Left ventricle myocardium superior (tissue), 1 donor: ENCODE data around the gene EAF1. TPM values are rescaled to one million over a fixed set of nuclear protein-coding genes. Genes with fewer than 3 reads are reported as not detected.
A peak's percentile ranks its signal among the peaks of the same experiment; 100 is the strongest.
"Not testable (repeated sequence)": the region's sequence is repeated elsewhere in the genome, so short reads cannot be mapped to it uniquely, and the experiment has no call there.

Experiments
- ATAC-seq: fragments of 200-7000 bp; cut with Tn5 transposase; one replicate; pipeline ENCODE4 v1.9.1; 2020; ENCODE audit warnings: mild to moderate bottlenecking, moderate library complexity
- DNase-seq: peaks from one replicate; pipeline ENCODE4 v3.0.0-alpha.2; 2020
- intact Hi-C: fragments of 100-400 bp; cut with micrococcal nuclease; formaldehyde crosslinking; loops from one replicate; pipeline ENCODE4 v1.11.0; 2022
- total RNA-seq: library from RNA; stranded (reverse); fragmentation: NEBNext Ultra II Directional; extraction: Animal tissue kit (Norgen Biotek cat#: 25700); gene quantifications from one replicate; pipeline ENCODE4 v1.2.1, GENCODE V29; 2021
- donor health status: DM: no; HTN: yes; CAD: no; lungs with severe emphysema.

The EAF1 gene
- total RNA-seq, 1 donor from 2014 or later: 7.0 TPM

DNA sequence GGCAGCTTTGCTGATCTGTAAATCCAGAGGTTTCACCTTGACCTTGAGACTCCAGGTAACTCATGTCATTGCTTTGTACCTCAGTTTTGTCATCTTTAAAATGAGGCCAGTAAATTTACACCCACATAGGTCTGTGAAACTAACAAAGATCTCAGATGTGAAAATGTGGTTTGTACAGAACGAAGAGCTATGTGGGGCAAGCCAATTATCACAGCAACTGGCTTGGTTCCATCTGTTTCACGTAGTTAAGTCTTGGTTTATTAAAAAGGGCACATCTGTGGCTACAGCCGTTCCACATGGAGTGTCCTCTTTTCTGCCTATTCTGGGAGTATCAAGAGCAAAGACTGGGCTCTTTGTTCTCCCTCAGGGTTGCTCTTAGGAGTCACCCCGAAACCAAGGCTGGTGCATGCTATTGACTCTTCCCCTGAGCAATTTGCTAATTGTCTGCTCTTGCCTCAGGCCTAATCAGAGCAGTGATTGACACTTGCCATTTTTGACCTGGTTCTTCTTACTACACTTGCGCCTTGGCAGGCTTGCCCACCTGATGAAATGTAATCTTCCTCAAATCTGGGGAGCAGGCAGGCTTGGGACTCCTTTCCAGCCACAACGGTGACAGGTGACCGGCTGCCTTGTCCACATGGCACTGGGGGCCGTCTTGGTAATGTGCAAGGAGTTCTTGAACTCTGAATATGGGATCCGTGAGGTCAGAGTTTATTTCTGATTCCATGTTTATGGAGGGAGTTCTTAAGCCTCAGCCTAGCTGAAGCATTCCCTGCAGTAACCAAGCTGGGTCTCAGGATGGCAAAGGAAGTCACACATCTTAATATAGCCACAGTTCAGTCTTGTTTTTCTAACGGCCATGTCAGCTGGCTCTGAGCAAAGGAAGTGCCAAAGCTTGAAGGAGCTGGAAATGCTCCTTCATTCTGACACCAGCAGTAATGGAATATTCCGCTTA, 40.1 kb downstream of the EAF1 start:
- no peak for ATAC-seq
- intact Hi-C loops: no loop called here
- DNase-seq: no peak

DNA sequence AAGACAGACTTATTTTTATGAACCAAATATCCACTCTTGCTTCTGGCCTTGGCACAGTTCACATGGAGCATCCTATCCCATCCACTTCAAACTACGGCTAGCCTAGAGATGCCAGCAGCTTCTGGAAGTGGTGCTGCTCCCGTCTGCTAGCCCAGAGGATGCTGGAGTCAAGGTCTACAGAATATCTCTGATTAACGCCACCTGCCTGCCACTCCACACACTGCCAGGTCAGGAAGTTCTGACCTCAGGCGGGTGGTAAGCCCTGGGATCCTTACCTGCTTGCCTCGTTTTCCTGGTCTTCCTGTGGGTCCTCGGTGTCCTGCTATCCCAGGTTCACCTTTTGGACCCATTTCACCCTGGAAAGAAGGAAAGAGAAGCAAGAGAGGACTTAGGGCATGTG, 42.9 kb downstream of the EAF1 start:
- intact Hi-C loops: no loop called here
- ATAC-seq: no peak

GRCh38 chr3:15470849-15471248, 43.5 kb downstream of the EAF1 start:
- no peak for ATAC-seq

More for the DNA sequence above, 42.9 kb downstream of the EAF1 start:
- no peak for DNase-seq

DNA sequence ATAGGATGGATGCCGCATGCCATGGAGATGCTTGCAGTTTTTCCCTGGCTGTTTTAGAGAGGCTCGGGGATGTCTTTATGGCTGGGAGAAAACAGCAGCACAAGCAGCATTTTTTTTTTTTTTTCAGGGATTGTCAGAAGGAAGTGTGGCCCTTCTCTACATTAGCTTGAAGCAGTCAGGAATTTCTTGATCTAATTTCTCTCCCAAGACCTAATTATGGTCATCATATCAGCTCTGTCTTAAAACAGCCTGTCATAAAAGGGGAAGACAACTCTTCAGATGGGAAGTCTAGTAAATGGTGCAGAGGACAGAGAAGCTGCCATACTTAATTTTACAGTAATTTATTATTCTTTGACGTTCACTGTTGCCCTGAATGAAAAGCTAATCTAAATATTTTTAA, 44.5 kb downstream of the EAF1 start:
- DNase-seq (no peak), ATAC-seq (no peak)
- intact Hi-C loops: no loop called here

More at GRCh38 chr3:15470849-15471248, 43.5 kb downstream of the EAF1 start:
- no peak for DNase-seq
- intact Hi-C loops: no loop called here

DNA sequence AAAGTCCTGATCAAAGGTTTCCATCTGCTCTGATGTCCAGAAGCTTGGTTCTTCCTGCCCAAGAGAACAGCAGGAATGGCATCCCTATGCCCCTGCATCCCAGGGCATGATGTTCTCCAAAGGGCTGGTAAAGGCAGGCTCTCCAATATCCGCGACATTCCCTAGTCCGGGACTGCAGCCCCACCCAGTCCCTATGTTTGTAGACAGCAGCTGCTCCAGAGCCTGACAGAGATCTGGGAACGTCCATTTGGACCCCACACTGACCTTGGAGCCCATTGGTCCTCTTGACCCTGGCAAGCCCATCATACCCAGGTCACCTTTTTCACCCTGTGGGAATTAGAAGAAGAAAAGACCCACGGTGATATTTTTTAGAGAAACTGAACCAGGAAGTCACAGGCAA, 47.8 kb downstream of the EAF1 start:
- ATAC-seq (no peak), DNase-seq (no peak)
- intact Hi-C loops: no loop called here

GRCh38 chr3:15476378-15476777, 49.0 kb downstream of the EAF1 start:
- intact Hi-C loops: no loop called here
- no peak for DNase-seq
- peak; percentile 49 for ATAC-seq

GRCh38 chr3:15477951-15478639, 50.7 kb downstream of the EAF1 start:
- ATAC-seq: peak; percentile 90
- intact Hi-C loops: no loop called here
- DNase-seq: no peak

- no peak for ATAC-seq
- intact Hi-C loops: no loop called here
These were observed 51.2 kb downstream of the EAF1 start for GRCh38 chr3:15478640-15478979.

DNA sequence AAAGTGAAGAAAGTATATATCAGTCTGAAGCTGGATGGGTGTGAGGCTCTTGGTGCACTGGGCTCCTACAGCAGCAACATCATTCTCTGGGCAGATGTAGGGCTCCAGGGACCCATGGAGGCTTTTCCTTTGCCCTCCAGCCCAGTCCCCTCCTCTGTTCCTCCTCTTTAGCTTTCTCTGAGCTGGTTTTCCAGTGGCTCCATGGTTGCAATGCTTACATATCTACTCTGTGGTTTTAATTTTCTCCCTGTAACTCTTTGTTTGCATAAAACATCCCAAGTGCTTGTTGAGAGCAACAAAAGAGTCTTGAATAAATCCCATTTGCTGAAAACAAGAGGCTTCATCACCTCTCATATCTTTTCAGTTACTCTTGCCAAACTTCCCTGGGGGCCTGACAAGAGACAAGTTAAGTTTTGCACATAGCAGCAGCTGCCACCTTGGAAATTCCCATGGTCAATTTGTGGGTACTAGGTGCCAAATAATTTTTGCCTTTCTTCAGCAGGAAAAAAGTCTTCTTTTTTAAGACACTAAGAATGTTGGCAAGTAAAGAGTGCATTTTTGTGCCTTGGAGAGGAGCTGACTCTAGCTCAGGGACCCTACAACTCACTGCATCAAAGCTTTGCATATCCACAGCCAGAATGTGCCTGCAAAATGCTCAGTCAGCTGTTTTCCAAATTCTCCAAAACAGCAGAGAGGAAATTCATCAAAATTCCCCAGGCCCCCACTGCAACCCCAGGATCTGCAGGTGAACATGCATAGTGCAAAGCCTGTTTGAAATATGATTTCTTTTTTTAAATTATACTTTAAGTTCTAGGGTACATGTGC, 52.2 kb downstream of the EAF1 start:
- intact Hi-C loops: no loop called here
- DNase-seq (no peak), ATAC-seq (no peak)

More at GRCh38 chr3:15478640-15478979, 51.2 kb downstream of the EAF1 start:
- DNase-seq: no peak

- DNase-seq, ATAC-seq, intact Hi-C loops: not testable (repeated sequence)
These were observed 57.2 kb downstream of the EAF1 start for GRCh38 chr3:15484551-15484950.

- ATAC-seq (no peak), DNase-seq (no peak)
- intact Hi-C loops: no loop called here
These were observed 58.6 kb downstream of the EAF1 start for GRCh38 chr3:15486020-15486419.

DNA sequence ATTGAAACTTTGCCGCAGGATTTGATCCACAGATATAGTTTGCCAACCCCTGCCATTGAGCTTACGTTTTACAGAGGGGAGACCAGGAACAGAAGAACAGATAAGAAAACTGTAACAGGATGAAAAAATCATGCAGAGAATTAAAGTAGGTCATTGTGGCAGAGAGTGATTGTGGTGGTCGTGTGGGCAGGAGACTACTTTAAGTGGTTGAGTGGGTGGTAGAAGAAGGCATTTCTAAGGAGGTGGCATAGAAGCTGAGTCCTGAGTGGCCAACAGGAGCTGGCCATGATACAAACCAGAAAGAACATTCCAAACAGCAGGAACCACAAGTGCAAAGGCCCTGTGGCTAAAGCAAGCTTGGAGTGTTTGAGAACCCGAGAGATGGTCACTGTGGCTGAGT, 59.6 kb downstream of the EAF1 start:
- intact Hi-C loops: no loop called here
- ATAC-seq (no peak), DNase-seq (no peak)

GRCh38 chr3:15488002-15488401, 60.6 kb downstream of the EAF1 start:
- intact Hi-C loops: no loop called here
- no peak for ATAC-seq
- DNase-seq: no peak

GRCh38 chr3:15490158-15490557, 62.8 kb downstream of the EAF1 start:
- intact Hi-C loops: no loop called here
- ATAC-seq (no peak), DNase-seq (no peak)

DNA sequence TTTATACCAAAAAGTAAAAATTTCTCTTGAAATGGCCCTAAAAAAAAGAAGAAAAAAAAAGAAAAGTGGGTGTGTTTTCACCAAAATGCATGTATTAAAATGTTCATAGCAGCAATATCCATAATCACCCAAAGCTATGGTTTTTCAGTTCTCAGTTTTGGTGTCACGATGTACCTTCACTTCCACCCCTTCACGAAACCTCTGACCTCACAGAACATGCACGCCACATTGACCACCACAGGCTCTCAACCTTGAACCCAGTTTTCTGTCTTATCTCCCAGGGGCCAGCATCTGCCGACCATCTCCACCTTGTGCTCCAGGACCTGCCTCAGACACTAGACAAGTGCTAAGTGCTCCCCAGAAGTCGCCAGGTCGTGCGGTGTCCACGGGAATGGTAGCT, 63.7 kb downstream of the EAF1 start:
- DNase-seq (no peak), ATAC-seq (no peak)
- intact Hi-C loops: no loop called here

Other genes with a start within 250 kb of the EAF1 start
- 34.2 TPM for gene CAPN7, start 221.4 kb upstream of the EAF1 start, total RNA-seq
- 9.7 TPM for gene SH3BP5, start 95.0 kb upstream of the EAF1 start, total RNA-seq
- 6.4 TPM for gene METTL6, start 54 bp upstream of the EAF1 start, total RNA-seq
- gene COLQ, start 94.1 kb downstream of the EAF1 start, total RNA-seq: 0.99 TPM
- gene HACL1, start 174.0 kb downstream of the EAF1 start, total RNA-seq: 15.6 TPM
- 11.0 TPM for gene BTD, start 174.1 kb downstream of the EAF1 start, total RNA-seq